H1 (cell line): ENCODE measurements around the gene XKR7. TPM values are rescaled to one million over a fixed set of nuclear protein-coding genes. Genes with fewer than 3 reads are reported as not detected.

Experiments used
- ASH2L ChIP-seq: fragments of 200-600, 300-600 bp; sonication (generic); IDR thresholded peaks from one replicate; pipeline ENCODE4 v1.7.1; 2017; ENCODE audit warnings: low read length
- BACH1 ChIP-seq: IDR thresholded peaks from 2 replicates; pipeline ENCODE4 v1.6.1; 2012; ENCODE audit warnings: low read length, improper control_type of control experiment
- CEBPB ChIP-seq: IDR thresholded peaks from 2 replicates; pipeline ENCODE4 v1.6.1; 2012; ENCODE audit warnings: low read depth, low read length
- CREB1 ChIP-seq: IDR thresholded peaks from 2 replicates; pipeline ENCODE4 v1.6.1; 2012; ENCODE audit warnings: inconsistent platforms
- CTCF ChIP-seq, 3 experiments: IDR thresholded peaks; 1 replicate in 2 of 3; 2 replicates in 1 of 3; pipeline versions ENCODE4 v1.5.1 to v1.6.1; 2011; ENCODE audit warnings: low read length in 3 of 3, mild to moderate bottlenecking in 3 of 3, inconsistent platforms in 2 of 3, low read depth in 1 of 3, moderate library complexity in 1 of 3; ENCODE audit not compliant: insufficient read depth in 1 of 3; ENCODE audit errors: control extremely low read depth in 1 of 3
- EZH2 ChIP-seq: fragments of 200-600 bp; sonication (generic); IDR thresholded peaks from 2 replicates; pipeline ENCODE4 v1.7.1; 2012; ENCODE audit warnings: low read depth, mild to moderate bottlenecking, moderate library complexity, low read length, inconsistent platforms; ENCODE audit not compliant: severe bottlenecking
- FOSL1 ChIP-seq: IDR thresholded peaks from 2 replicates; pipeline ENCODE4 v1.6.1; 2011; ENCODE audit warnings: mild to moderate bottlenecking, low read depth, low read length, moderate library complexity; ENCODE audit not compliant: insufficient read depth
- HDAC6 ChIP-seq: IDR thresholded peaks from one replicate; pipeline ENCODE4 v1.7.1; 2012; ENCODE audit warnings: low read depth, mild to moderate bottlenecking, inconsistent platforms, low read length, moderate library complexity
- JUND ChIP-seq: IDR thresholded peaks from 2 replicates; pipeline ENCODE4 v1.6.1; 2011; ENCODE audit warnings: mild to moderate bottlenecking, improper control_type of control experiment, low read length
- KDM5A ChIP-seq: fragments of 200-600 bp; IDR thresholded peaks from 2 replicates; pipeline ENCODE4 v1.7.1; 2012; ENCODE audit warnings: mild to moderate bottlenecking, low read length, inconsistent platforms, mixed read lengths
- MAX ChIP-seq: IDR thresholded peaks from 2 replicates; pipeline ENCODE4 v1.6.1; 2012; ENCODE audit warnings: inconsistent platforms
- NRF1 ChIP-seq: IDR thresholded peaks from 2 replicates; pipeline ENCODE4 v1.6.1; 2011; ENCODE audit warnings: mild to moderate bottlenecking, low read depth, low read length, improper control_type of control experiment
- RAD21 ChIP-seq, 2 experiments: IDR thresholded peaks in 1 of 2; conservative IDR thresholded peaks in 1 of 2; 2 replicates each; pipeline ENCODE4 v1.6.1; 2011; ENCODE audit warnings: low read depth in 2 of 2, low read length in 2 of 2, improper control_type of control experiment in 1 of 2, inconsistent platforms in 1 of 2, mild to moderate bottlenecking in 1 of 2, moderate library complexity in 1 of 2
- RFX5 ChIP-seq: IDR thresholded peaks from 2 replicates; pipeline ENCODE4 v1.6.1; 2011; ENCODE audit warnings: low read depth, low read length, improper control_type of control experiment, borderline replicate concordance
- SIN3A ChIP-seq, 2 experiments: IDR thresholded peaks in 1 of 2; conservative IDR thresholded peaks in 1 of 2; 2 replicates each; pipeline ENCODE4 v1.6.1; 2011 to 2012; ENCODE audit warnings: low read length in 2 of 2, improper control_type of control experiment in 1 of 2, low read depth in 1 of 2, mild to moderate bottlenecking in 1 of 2
- SP4 ChIP-seq: IDR thresholded peaks from 2 replicates; pipeline ENCODE4 v1.6.1; 2012; ENCODE audit warnings: low read length, inconsistent platforms
- TBP ChIP-seq: IDR thresholded peaks from 2 replicates; pipeline ENCODE4 v1.6.1; 2011; ENCODE audit warnings: low read depth, low read length, improper control_type of control experiment
- TCF12 ChIP-seq: IDR thresholded peaks from 2 replicates; pipeline ENCODE4 v1.6.1; 2011; ENCODE audit warnings: low read depth, mild to moderate bottlenecking, low read length
- TEAD4 ChIP-seq: IDR thresholded peaks from 2 replicates; pipeline ENCODE4 v1.6.1; 2012; ENCODE audit warnings: low read depth, low read length, inconsistent platforms, mixed read lengths
- YY1 ChIP-seq: IDR thresholded peaks from 2 replicates; pipeline ENCODE4 v1.6.1; 2011; ENCODE audit warnings: low read depth, mild to moderate bottlenecking, low read length
- ZNF274 ChIP-seq: IDR thresholded peaks from 2 replicates; pipeline ENCODE4 v1.7.0; 2012; ENCODE audit warnings: low read length, borderline replicate concordance; ENCODE audit errors: extremely low read depth
- polyA plus RNA-seq, 7 experiments: library from polyadenylated mRNA; depleted of rRNA in 3 of 7; stranded (reverse) in 5 of 7; unstranded in 2 of 7; fragments of >200 nt in 5 of 7; fragments of 200-250 nt in 2 of 7; gene quantifications; 1 replicate in 5 of 7; 2 replicates in 1 of 7; 4 replicates in 1 of 7; pipeline versions ENCODE4 v1.2.1 to v1.2.3, GENCODE V29; 2011 to 2013; ENCODE audit warnings: missing spikeins in 2 of 7, mixed read lengths in 2 of 7
- total RNA-seq: library from RNA; stranded (reverse); fragmentation: NEBNext Ultra II Directional; extraction: Animal tissue kit (Norgen Biotek cat#: 25700); gene quantifications from 2 replicates; pipeline ENCODE4 v1.2.1, GENCODE V29; 2021

The XKR7 gene
- total and polyA plus RNA-seq, 2 of the 8 experiments (the other 6 are each of a cell fraction or from before 2014, with no cell fraction given): 1.8 to 2.4 TPM

GRCh38 chr20:31968291-31969126, 558 bp downstream of the XKR7 start (continued):
- TF ChIP-seq CEBPB (no peak), YY1 (peak; percentile 89), TCF12 (peak; percentile 63; the same call in 1 of the 2 replicates), NRF1 (no peak), RAD21 (IDR thresholded peaks at IDR 0.05 in 1 of 2, conservative IDR thresholded peaks at IDR 0.05 in 1 of 2; ENCODE audit: low read depth in 2 of 2, low read length in 2 of 2) (peak; percentile 29 to 48; a peak in 3 of 4 replicates), ASH2L (peak; percentile 75), CTCF (IDR thresholded peaks at IDR 0.05; ENCODE audit: control extremely low read depth in 1 of 3, insufficient read depth in 1 of 3, low read depth in 1 of 3, low read length in 3 of 3) (peak in 1 of 3 experiments; percentile 23; a peak in 1 of 4 replicates), RFX5 (no peak; the same call in 1 of the 2 replicates), SP4 (no peak), TBP (peak; percentile 67; the same call in 1 of the 2 replicates), HDAC6 (no peak), JUND (0 out of 2 replicates have a peak, but pooled peaks have one; percentile 42), SIN3A (conservative IDR thresholded peaks at IDR 0.05 in 1 of 2, IDR thresholded peaks at IDR 0.05 in 1 of 2; ENCODE audit: low read depth in 1 of 2, low read length in 2 of 2) (peak; percentile 100), FOSL1 (no peak; the same call in 1 of the 2 replicates), ZNF274 (no peak), EZH2 (no peak), TEAD4 (no peak), MAX (peak; percentile 82), BACH1 (no peak), KDM5A (no peak), CREB1 (peak; percentile 45; the same call in 1 of the 2 replicates)
